Bronchial epithelial cell (primary cell): ENCODE measurements around the gene LZTS2. TPM values are rescaled to one million over a fixed set of nuclear protein-coding genes. Genes with fewer than 3 reads are reported as not detected.
"Not testable (repeated sequence)": the region's sequence is repeated elsewhere in the genome, so short reads cannot be mapped to it uniquely, and the experiment has no call there.

Source experiments
- DNase-seq: peaks from one replicate; pipeline ENCODE4 v3.0.0-alpha.2; 2010; ENCODE audit warnings: low read depth
- FAIRE-seq: peaks from 2 replicates; lab custom pipeline; 2011; peaks lifted over from hg19 to GRCh38; lab: Jason Lieb, UNC
- H3K27me3 ChIP-seq: 2 replicates; pipeline ENCODE4 v1.5.1; 2011; ENCODE audit warnings: low read length; ENCODE audit not compliant: control insufficient read depth, insufficient read depth
- H3K36me3 ChIP-seq: 2 replicates; pipeline ENCODE4 v1.5.1; 2011; ENCODE audit warnings: low read length; ENCODE audit not compliant: control insufficient read depth, insufficient read depth
- H3K4me3 ChIP-seq: 2 replicates; pipeline ENCODE4 v1.5.1; 2011; ENCODE audit warnings: mild to moderate bottlenecking, low read depth, low read length, control low read depth
- total RNA-seq: library from RNA; depleted of rRNA; stranded (reverse); fragments of >200 nt; gene quantifications from 2 replicates; pipeline ENCODE4 v1.2.1, GENCODE V29; 2014
- TF ChIP-seq, protein P1 (sequence below): IDR thresholded peaks from 2 replicates; pipeline ENCODE4 v1.5.1; 2011; ENCODE audit warnings: mild to moderate bottlenecking, moderate library complexity, low read length, control low read depth, inconsistent platforms; ENCODE audit not compliant: insufficient read depth, severe bottlenecking

LZTS2 gene
- total RNA-seq, 1 donor from 2014 or later: 30.0 TPM

GRCh38 chr10:100970076-100970913 is 29.3 kb upstream of the LZTS2 start:
- FAIRE-seq: no peak
- Histone ChIP-seq H3K36me3 (peaks cover 1% of the 10 kb centered on the region), H3K4me3 (peak overlapping the region; percentile 47), H3K27me3 (no peaks in the 10 kb centered on the region)
- peak; percentile 17 for DNase-seq
- TF ChIP-seq, protein P1, sequence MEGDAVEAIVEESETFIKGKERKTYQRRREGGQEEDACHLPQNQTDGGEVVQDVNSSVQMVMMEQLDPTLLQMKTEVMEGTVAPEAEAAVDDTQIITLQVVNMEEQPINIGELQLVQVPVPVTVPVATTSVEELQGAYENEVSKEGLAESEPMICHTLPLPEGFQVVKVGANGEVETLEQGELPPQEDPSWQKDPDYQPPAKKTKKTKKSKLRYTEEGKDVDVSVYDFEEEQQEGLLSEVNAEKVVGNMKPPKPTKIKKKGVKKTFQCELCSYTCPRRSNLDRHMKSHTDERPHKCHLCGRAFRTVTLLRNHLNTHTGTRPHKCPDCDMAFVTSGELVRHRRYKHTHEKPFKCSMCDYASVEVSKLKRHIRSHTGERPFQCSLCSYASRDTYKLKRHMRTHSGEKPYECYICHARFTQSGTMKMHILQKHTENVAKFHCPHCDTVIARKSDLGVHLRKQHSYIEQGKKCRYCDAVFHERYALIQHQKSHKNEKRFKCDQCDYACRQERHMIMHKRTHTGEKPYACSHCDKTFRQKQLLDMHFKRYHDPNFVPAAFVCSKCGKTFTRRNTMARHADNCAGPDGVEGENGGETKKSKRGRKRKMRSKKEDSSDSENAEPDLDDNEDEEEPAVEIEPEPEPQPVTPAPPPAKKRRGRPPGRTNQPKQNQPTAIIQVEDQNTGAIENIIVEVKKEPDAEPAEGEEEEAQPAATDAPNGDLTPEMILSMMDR: no peak

DNA sequence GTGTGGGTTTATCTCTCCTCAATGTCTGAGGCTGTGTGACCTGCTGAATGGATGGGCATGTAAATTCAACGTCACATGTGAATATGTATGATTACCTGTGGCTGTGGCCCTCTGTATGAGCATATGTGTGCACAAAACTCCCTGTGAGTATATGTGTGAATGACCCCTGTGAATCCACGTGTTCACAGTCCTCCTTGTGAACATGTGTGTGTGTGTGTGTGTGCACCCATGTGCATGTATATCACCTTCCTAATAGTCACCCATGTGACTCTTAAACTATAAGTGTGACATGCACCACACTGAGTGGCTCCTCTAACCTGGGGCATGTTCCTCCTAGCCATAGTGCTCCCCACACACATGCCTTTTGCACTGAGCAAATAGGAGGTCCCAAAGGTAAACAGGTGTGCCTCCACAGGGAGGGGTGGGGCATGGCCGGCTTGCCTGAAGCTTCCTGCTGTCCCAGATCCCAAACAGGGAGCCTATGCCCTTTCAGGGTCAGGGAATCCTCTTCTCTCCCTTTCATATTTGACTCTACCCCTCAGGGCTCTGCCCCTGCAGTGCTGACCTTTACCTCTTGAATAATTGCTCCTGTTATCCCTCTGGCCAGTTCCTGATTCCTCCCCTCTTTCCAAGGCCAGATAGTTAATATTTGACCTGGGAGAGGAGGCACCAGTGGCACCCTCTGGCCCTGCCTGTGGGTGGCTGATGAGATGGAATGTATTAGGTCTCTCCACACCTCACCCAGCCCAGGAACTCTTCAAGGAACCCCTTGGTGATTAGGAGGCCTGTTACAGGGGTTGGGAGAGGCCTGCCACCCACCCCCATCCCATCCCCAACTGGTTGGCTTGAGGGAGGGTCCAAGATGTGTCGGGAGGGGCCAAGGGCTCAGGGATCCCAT is 28.4 kb upstream of the LZTS2 start:
- DNase-seq (no peak), FAIRE-seq (no peak)
- H3K27me3 ChIP-seq: no peaks in the 10 kb centered on the region
- no peak overlapping the region for H3K4me3 ChIP-seq
- no peaks in the 10 kb centered on the region for H3K36me3 ChIP-seq
- TF ChIP-seq, protein P1: no peak

DNA sequence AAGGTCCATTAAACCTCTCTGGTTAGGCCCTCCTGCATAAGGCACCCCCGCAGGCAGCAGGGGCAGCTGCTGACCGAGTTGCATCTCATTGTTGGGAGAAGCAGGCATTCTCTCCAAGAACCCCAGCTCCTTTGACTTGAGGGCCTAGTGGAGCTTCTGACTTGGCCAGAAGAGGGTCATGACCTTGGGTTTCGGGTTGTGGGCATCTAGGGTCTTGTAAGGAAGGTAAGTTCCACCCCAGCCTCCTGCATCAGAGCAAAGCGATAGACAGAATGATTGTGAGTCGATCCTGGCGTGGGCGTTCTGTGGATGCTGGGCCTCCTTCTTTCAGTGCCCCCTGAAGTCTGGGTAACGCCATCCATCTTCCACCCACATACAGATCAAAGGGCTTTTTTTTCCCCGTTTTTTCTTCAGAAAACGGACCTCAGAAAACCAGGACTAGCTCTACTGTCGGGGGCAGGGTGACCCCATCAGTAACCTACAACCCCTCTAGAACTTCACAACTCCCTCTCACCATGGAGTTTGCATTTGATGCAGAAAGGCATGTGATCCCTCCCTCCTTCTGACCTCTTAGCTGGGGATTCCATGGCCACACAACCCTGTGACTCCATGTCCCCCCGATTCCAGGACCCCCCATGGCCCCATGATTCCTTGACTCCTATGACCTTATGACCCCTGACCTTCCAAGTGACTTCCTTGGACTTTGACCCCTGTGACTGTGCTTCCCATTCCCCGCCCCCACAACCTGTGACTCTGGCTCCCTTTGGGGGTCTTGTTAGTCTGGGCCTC is 27.3 kb upstream of the LZTS2 start:
- TF ChIP-seq, protein P1: no peak
- Histone ChIP-seq H3K27me3 (no peaks in the 10 kb centered on the region), H3K4me3 (no peak overlapping the region), H3K36me3 (no peaks in the 10 kb centered on the region)
- FAIRE-seq (peak; percentile 36), DNase-seq (no peak)

DNA sequence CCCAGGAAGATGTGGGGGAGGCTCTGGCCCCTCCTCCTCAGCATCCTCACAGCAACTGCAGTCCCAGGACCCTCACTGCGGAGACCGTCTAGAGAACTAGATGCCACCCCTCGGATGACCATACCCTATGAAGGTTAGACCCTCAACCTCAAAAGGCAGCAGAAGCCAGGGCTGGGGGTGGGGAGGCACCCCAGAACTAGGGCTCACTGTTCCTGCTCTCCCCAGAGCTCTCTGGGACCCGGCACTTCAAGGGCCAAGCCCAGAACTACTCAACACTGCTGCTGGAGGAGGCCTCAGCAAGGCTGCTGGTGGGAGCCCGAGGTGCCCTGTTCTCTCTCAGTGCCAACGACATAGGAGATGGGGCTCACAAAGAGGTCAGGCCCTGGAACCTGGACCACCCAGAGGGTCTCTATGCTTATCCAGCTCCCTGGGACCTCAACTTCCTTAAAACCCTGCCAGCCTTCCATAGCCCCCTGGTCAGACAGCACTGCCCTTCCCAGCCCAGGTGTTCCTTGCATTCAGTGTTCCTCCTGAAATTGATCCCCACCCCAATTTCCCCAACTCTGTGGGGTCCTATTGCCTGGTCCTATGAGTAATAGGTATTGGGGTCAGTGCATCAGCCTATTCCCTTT is 26.6 kb upstream of the LZTS2 start:
- no peak for FAIRE-seq
- H3K4me3 ChIP-seq: no peak overlapping the region
- TF ChIP-seq, protein P1: no peak
- no peak for DNase-seq
- H3K27me3 ChIP-seq: no peaks in the 10 kb centered on the region
- H3K36me3 ChIP-seq: no peaks in the 10 kb centered on the region

DNA sequence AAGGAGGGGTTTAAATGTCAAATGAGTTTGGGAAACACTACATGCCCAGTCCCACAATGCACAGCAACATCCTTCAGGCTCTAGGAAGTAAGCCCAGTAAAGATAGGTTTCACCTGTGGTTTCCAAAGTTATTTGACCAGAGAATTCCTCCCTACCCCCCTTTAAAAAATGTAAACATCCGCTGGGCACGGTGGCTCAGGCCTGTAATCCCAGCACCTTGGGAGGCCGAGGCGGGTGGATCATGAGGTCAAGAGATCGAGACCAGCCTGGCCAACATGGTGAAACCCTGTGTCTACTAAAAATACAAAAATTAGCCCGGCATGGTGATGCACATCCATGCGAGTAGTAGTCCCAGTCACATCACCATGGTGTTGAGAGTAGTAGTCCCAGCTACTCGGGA is 24.2 kb upstream of the LZTS2 start:
- DNase-seq, H3K27me3 ChIP-seq, FAIRE-seq, H3K36me3 ChIP-seq, H3K4me3 ChIP-seq: not testable (repeated sequence)
